OCI-LY3 (cell line): ENCODE results near the gene ZNF165.

Experiments
- H2AFZ ChIP-seq: fragments of 200-600, 300-600 bp; shearing (Covaris generic); 2 replicates; pipeline ENCODE4 v1.6.0; 2014; ENCODE audit warnings: antibody characterized with exemption, low read depth, low read length
- H3K27ac ChIP-seq: fragments of 200-600, 300-600 bp; sonication (generic); 2 replicates; pipeline ENCODE4 v1.5.1; 2014; ENCODE audit warnings: mild to moderate bottlenecking, low read length, moderate library complexity, mixed read lengths
- H3K27me3 ChIP-seq: fragments of 200-600, 300-600 bp; sonication (generic); 2 replicates; pipeline ENCODE4 v1.6.1; 2014; ENCODE audit warnings: low read depth, low read length, mixed read lengths
- H3K36me3 ChIP-seq: fragments of 200-600, 300-600 bp; sonication (generic); replicated peaks from 2 replicates; pipeline ENCODE3; 2014; ENCODE audit warnings: low read depth, low read length, mixed read lengths
- H3K4me1 ChIP-seq: fragments of 300-600, 200-600 bp; sonication (generic); 2 replicates; pipeline ENCODE4 v1.6.1; 2014; ENCODE audit warnings: low read length, mixed read lengths
- H3K4me2 ChIP-seq: fragments of 200-600, 300-600 bp; sonication (generic); 2 replicates; pipeline ENCODE4 v1.6.1; 2014; ENCODE audit warnings: low read length, mixed read lengths
- H3K4me3 ChIP-seq: fragments of 300-600, 200-600 bp; sonication (generic); 2 replicates; pipeline ENCODE4 v1.5.1; 2014; ENCODE audit warnings: antibody characterized with exemption, mild to moderate bottlenecking, low read length, moderate library complexity
- H3K79me2 ChIP-seq: fragments of 300-600, 200-600 bp; shearing (Covaris generic); 2 replicates; pipeline ENCODE4 v1.6.1; 2014; ENCODE audit warnings: mild to moderate bottlenecking, low read length, mixed read lengths
- H3K9ac ChIP-seq: fragments of 300-600, 200-600 bp; shearing (Covaris generic); 2 replicates; pipeline ENCODE4 v1.6.0; 2014; ENCODE audit warnings: mild to moderate bottlenecking, low read length, moderate library complexity
- H3K9me3 ChIP-seq: fragments of 200-600, 300-600 bp; shearing (Covaris generic); 2 replicates; pipeline ENCODE4 v1.6.1; 2014; ENCODE audit warnings: low read length, mixed read lengths; ENCODE audit not compliant: insufficient read depth
- H4K20me1 ChIP-seq: fragments of 200-600, 300-600 bp; sonication (generic); 2 replicates; pipeline ENCODE4 v1.6.1; 2016; ENCODE audit warnings: low read length, mixed read lengths; ENCODE audit not compliant: insufficient read depth
- CTCF ChIP-seq: fragments of 200-600, 300-600 bp; sonication (generic); IDR thresholded peaks from 2 replicates; pipeline ENCODE4 v1.5.1; 2014; ENCODE audit warnings: antibody characterized with exemption, low read length, low read depth
- EZH2phosphoT487 ChIP-seq: fragments of 200-600 bp; shearing (Covaris generic); IDR thresholded peaks from 2 replicates; pipeline ENCODE4 v1.6.1; 2018; ENCODE audit warnings: antibody characterized with exemption, mixed run types, low read depth

Gene ZNF165

GRCh38 chr6:28134015-28134414 lies 53.6 kb downstream of the ZNF165 start:
- Histone ChIP-seq H3K27ac (no peak overlapping the region), H3K36me3 (peaks cover 17% of the 10 kb centered on the region), H3K4me1 (peaks cover 22% of the 10 kb centered on the region), H4K20me1 (peaks cover 35% of the 10 kb centered on the region), H2AFZ (no peak overlapping the region), H3K4me3 (no peak overlapping the region), H3K79me2 (peaks cover 82% of the 10 kb centered on the region), H3K9me3 (no peaks in the 10 kb centered on the region), H3K4me2 (no peak overlapping the region; the same call in 1 of the 2 replicates), H3K9ac (no peak overlapping the region), H3K27me3 (no peaks in the 10 kb centered on the region)
- TF ChIP-seq CTCF: peak; percentile 41
- TF ChIP-seq EZH2phosphoT487: no peak

GRCh38 chr6:28134716-28135115 lies 54.3 kb downstream of the ZNF165 start:
- Histone ChIP-seq H3K27ac (no peak overlapping the region), H3K9me3 (no peaks in the 10 kb centered on the region), H3K9ac (no peak overlapping the region; the same call in 1 of the 2 replicates), H3K4me1 (peaks cover 29% of the 10 kb centered on the region), H3K36me3 (peaks cover 12% of the 10 kb centered on the region), H3K27me3 (no peaks in the 10 kb centered on the region), H3K4me3 (no peak overlapping the region), H3K79me2 (peaks cover 75% of the 10 kb centered on the region), H2AFZ (no peak overlapping the region), H3K4me2 (peak overlapping the region; percentile 35; the same call in 1 of the 2 replicates), H4K20me1 (peaks cover 28% of the 10 kb centered on the region)
- no peak for TF ChIP-seq CTCF
- no peak for TF ChIP-seq EZH2phosphoT487

- no peaks in the 10 kb centered on the region for H3K9me3 ChIP-seq
- TF ChIP-seq EZH2phosphoT487: no peak
- TF ChIP-seq CTCF: no peak
- H3K9ac ChIP-seq: peak overlapping the region; percentile 100
- peaks cover 8% of the 10 kb centered on the region for H3K36me3 ChIP-seq
- H3K27me3 ChIP-seq: no peaks in the 10 kb centered on the region
- no peak overlapping the region for H2AFZ ChIP-seq
- peaks cover 69% of the 10 kb centered on the region for H3K79me2 ChIP-seq
- peaks cover 36% of the 10 kb centered on the region for H3K4me1 ChIP-seq
- peak overlapping the region; percentile 100 for H3K27ac ChIP-seq
- peaks cover 22% of the 10 kb centered on the region for H4K20me1 ChIP-seq
- H3K4me3 ChIP-seq: peak overlapping the region; percentile 90
- peak overlapping the region; percentile 95 for H3K4me2 ChIP-seq
Observed at GRCh38 chr6:28135393-28135792, 55.0 kb downstream of the ZNF165 start.

- Histone ChIP-seq H3K9me3 (no peaks in the 10 kb centered on the region), H3K36me3 (peaks cover 8% of the 10 kb centered on the region), H3K4me1 (peaks cover 43% of the 10 kb centered on the region), H3K9ac (peak overlapping the region; percentile 100), H3K27ac (peak overlapping the region; percentile 100), H3K4me3 (peak overlapping the region; percentile 90), H2AFZ (peak overlapping the region; percentile 52), H3K4me2 (peak overlapping the region; percentile 95), H4K20me1 (peaks cover 14% of the 10 kb centered on the region), H3K79me2 (peaks cover 56% of the 10 kb centered on the region), H3K27me3 (no peaks in the 10 kb centered on the region)
- no peak for TF ChIP-seq EZH2phosphoT487
- no peak for TF ChIP-seq CTCF
Observed at GRCh38 chr6:28136585-28137504, 56.5 kb downstream of the ZNF165 start.
